ES-I3 (cell line): Measurements from ENCODE around the gene ERCC6L2.

Source experiments
- H3K36me3 ChIP-seq: 2 replicates; pipeline ENCODE4 v1.6.1; 2013; ENCODE audit warnings: mild to moderate bottlenecking, low read length, control low read depth, moderate library complexity; ENCODE audit not compliant: insufficient read depth
- H3K4me1 ChIP-seq: 2 replicates; pipeline ENCODE4 v1.6.1; 2013; ENCODE audit warnings: mild to moderate bottlenecking, control low read depth, low read length; ENCODE audit not compliant: insufficient read depth
- H3K9ac ChIP-seq: 2 replicates; pipeline ENCODE4 v1.6.1; 2013; ENCODE audit warnings: low read depth, mild to moderate bottlenecking, low read length, moderate library complexity
- H3K9me3 ChIP-seq: 2 replicates; pipeline ENCODE4 v1.6.1; 2013; ENCODE audit warnings: mild to moderate bottlenecking, low read length, moderate library complexity; ENCODE audit not compliant: control insufficient read depth, insufficient read depth

ERCC6L2 gene

DNA sequence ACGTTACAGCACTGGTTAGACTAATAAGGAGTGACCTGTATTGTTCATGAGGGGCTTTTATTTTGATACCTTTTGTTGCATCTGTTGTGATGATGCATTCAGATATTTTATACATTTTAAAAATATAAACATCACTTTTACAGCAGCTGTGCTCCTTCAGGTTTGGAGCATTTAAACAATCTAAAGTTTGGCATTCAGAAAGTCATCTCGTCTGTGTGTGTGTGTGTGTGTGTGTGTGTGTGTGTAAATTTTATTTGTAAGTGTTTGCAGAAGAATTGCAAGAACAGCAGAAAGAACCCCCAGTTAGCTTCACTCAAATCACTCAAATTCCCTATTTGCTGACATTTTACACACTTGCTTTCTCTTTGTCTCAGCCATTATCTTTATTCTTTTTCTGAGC lies 87.4 kb downstream of the ERCC6L2 start:
- Histone ChIP-seq H3K36me3 (no peaks in the 10 kb centered on the region), H3K9me3 (0 out of 2 replicates have a peak, but pooled peaks cover 4% of the 10 kb centered on the region), H3K4me1 (no peaks in the 10 kb centered on the region), H3K9ac (no peak overlapping the region)

DNA sequence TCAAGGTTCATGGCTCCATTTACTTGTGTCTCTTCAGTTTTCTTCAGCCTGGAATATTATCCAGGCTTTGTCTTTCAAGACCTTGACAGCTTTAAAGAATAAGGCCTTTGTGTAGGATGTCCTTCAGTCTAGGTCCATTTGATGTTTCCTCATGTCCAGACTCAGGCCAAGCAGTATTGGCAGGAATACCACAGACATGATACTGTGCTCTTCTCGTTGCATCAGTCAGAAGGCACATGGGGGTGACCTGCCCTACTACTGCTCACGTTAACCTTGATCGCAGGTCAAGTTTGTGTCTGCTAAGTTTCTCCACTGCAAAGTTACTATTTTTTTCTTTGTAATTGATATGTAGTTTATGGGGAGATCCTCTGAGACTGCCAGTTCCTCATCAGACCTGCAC lies 88.2 kb downstream of the ERCC6L2 start:
- no peak overlapping the region for H3K9ac ChIP-seq
- H3K36me3 ChIP-seq, result no peaks in the 10 kb centered on the region
- no peaks in the 10 kb centered on the region for H3K4me1 ChIP-seq
- H3K9me3 ChIP-seq, result 0 out of 2 replicates have a peak, but pooled peaks cover 4% of the 10 kb centered on the region

DNA sequence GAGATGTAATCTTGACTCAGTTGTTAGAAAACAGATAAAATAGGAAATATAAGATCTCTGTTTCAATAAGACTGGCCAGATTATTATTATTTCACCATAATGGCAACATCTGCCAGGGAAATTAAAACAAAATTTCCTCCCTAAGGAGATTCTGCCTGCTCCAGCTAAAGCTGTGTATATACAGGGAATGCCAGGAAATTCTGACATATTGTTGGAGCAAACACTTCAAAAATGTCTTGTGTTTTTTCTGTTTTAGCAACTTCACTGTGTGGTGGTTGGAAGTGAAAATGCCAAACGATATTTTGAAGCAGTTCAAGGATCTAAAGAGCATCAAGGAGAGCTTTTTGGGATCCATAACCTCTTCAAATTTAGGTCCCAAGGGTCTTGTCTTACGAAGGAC lies 90.8 kb downstream of the ERCC6L2 start:
- no peaks in the 10 kb centered on the region for H3K9me3 ChIP-seq
- H3K4me1 ChIP-seq, result no peaks in the 10 kb centered on the region; the same call in 1 of the 2 replicates
- H3K9ac ChIP-seq, result no peak overlapping the region
- no peaks in the 10 kb centered on the region for H3K36me3 ChIP-seq

DNA sequence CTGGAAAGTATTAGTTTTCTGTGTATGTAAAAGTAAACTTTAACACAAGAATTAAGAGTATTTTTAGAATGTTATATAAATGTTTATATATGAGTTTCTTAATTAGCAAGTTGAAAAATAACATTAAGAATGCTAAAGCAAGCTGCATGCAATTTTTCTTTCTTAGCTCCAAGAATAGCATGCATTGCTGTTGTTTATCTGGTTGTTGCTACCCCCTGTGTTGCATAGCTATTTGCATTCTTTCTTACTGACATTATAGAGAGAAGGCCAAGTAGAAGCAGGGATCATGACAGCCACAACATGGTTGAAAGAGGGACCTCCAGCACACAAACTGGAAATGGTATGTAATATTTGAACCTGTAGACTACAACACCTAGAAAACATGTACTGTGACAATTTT lies 94.8 kb downstream of the ERCC6L2 start:
- H3K4me1 ChIP-seq, result no peaks in the 10 kb centered on the region; the same call in 1 of the 2 replicates
- H3K9me3 ChIP-seq, result no peaks in the 10 kb centered on the region
- H3K9ac ChIP-seq, result no peak overlapping the region
- no peaks in the 10 kb centered on the region; the same call in 1 of the 2 replicates for H3K36me3 ChIP-seq

DNA sequence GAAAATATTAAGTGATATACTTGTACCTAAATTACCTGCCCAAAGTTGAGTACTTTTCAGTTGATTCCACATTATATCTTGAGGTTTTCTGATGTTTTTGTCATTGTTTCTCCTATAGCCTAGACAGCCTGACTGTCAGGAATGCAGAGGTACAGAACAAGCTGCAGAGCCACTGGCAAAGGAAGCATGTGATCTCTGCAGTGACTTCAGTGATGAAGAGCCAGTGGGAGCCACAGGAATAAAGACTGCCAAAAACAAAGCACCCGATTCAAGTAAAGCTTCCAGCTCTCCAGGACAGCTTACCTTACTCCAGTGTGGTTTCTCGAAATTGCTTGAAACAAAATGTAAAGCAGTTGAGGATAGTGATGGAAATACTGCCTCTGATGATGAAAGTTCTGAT lies 96.3 kb downstream of the ERCC6L2 start:
- H3K9ac ChIP-seq, result no peak overlapping the region
- no peaks in the 10 kb centered on the region for H3K9me3 ChIP-seq
- no peaks in the 10 kb centered on the region; the same call in 1 of the 2 replicates for H3K4me1 ChIP-seq
- no peaks in the 10 kb centered on the region; the same call in 1 of the 2 replicates for H3K36me3 ChIP-seq

DNA sequence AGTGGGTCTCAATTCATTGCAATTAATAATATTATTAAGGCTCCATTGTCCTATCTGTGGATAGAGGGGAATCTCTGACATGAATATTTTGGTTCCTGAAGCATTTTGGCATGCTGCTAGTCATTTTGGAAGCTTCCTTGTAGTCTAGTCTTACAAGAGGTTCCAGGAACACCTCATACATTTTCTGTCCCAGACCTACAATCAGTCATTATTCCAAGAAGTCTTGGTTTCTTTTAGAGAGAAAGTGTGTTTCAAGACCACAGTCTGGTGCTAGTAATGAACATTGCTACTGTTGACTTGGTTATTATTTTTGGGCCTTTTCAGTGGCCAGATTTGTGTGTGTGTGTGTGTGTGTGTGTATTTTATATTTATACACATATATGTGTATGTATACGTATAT lies 98.9 kb downstream of the ERCC6L2 start:
- H3K9me3 ChIP-seq, result no peaks in the 10 kb centered on the region
- no peak overlapping the region for H3K9ac ChIP-seq
- H3K36me3 ChIP-seq, result peaks cover 1% of the 10 kb centered on the region; the same call in 1 of the 2 replicates
- H3K4me1 ChIP-seq, result no peaks in the 10 kb centered on the region; the same call in 1 of the 2 replicates

DNA sequence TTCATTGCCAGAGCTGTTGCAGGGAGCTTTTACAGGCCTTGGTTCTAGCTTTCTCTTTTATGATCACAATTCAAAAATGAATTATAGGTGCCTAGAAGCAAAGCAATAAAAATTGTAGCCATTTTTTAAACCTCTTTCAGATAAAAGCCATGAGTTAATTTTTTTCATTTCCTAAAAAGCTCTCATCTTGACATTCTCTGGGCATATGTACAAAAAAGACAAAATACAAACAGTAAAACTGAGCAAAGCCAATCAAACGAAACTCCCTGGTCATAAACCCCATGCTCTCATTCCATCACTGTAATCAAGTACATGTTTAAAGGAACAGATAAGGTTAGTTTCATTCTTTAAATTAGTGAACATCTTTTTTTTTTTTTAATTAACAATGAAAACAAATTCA lies 101.9 kb downstream of the ERCC6L2 start:
- H3K36me3 ChIP-seq, result 0 out of 2 replicates have a peak, but pooled peaks cover 3% of the 10 kb centered on the region
- H3K9me3 ChIP-seq, result no peaks in the 10 kb centered on the region
- H3K9ac ChIP-seq, result no peak overlapping the region

DNA sequence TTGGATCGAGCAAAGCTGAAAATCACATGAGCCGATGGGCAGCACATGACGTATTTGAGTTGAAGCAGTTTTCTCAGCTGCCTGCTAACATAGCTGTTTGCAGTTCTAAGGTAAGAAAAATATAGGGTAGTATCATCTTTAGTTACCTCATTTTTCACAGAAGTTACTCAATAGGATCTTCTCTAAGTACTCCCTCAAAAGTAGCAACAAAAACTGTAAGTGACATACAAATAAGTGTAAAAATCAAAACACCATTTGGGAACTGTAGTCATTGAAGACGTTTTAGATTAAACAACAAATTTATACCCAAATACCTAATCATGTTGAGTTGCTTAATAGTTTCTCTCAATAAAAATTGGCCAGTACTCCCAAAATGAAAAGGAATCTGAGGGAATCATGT lies 102.6 kb downstream of the ERCC6L2 start:
- Histone ChIP-seq H3K9ac (no peak overlapping the region), H3K4me1 (no peaks in the 10 kb centered on the region), H3K9me3 (no peaks in the 10 kb centered on the region), H3K36me3 (0 out of 2 replicates have a peak, but pooled peaks cover 3% of the 10 kb centered on the region)

More for the DNA sequence above, 101.9 kb downstream of the ERCC6L2 start:
- H3K4me1 ChIP-seq, result no peaks in the 10 kb centered on the region

DNA sequence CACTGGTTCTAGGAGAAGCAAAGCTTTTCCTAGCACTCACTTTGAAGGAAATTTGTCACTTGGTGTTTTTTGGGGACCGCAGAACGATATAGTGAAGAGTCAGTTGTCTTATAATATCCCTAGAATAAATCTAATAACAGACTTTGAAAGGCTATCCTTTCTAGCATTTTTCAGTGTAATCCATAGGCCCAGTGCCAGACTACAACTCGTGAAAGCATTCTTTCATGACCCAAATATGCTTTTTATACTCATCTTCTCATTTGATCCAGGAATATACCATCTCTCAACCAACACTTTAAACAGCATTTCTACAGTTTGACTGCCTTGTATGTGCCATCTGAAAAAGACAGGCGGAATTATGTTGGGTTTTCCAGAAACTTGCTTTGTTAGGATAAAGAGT lies 104.0 kb downstream of the ERCC6L2 start:
- H3K9ac ChIP-seq, result no peak overlapping the region
- 0 out of 2 replicates have a peak, but pooled peaks cover 3% of the 10 kb centered on the region for H3K36me3 ChIP-seq
- no peaks in the 10 kb centered on the region for H3K9me3 ChIP-seq
- no peaks in the 10 kb centered on the region for H3K4me1 ChIP-seq

DNA sequence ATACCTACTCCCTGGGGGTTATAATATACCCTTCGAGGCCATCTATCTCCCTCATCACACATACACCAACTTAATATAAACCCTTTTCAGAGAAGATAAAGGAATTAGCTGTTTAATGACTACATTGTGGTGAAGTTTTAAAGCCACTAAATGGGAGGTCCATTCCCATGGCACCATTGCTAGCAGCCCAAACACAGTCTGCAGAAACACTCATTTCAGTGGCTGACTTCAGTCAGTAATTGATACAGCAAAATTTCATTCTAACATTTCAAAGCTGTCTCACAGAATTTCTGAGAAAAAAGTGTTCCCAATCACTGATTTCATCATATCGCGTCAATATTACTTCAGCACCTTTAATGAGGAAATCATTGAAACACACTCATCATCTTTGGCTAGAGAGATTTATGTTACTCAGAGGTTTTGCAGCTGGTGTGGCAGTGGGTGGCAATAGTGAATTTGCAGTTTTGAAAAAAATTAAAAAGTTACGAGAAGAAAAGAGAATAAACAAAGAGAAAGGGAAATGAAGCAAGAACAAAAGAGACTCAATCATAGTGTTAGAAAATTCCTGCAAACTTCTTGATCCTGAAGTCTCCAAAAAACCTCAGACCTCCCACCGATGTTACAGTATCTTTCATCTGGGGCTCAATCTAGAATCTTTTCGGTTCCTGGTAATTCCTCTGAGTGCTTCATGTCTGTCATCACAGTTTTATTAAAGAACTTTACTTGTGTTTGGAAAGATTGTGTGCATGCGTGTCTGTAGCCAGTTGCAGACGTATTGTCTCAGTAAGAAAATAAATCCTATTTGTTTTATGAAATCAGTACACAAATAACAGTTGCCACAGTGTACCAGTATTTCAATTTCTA lies 105.0 kb downstream of the ERCC6L2 start:
- Histone ChIP-seq H3K4me1 (no peaks in the 10 kb centered on the region), H3K9ac (no peak overlapping the region), H3K9me3 (no peaks in the 10 kb centered on the region), H3K36me3 (peaks cover 3% of the 10 kb centered on the region; the same call in 1 of the 2 replicates)

DNA sequence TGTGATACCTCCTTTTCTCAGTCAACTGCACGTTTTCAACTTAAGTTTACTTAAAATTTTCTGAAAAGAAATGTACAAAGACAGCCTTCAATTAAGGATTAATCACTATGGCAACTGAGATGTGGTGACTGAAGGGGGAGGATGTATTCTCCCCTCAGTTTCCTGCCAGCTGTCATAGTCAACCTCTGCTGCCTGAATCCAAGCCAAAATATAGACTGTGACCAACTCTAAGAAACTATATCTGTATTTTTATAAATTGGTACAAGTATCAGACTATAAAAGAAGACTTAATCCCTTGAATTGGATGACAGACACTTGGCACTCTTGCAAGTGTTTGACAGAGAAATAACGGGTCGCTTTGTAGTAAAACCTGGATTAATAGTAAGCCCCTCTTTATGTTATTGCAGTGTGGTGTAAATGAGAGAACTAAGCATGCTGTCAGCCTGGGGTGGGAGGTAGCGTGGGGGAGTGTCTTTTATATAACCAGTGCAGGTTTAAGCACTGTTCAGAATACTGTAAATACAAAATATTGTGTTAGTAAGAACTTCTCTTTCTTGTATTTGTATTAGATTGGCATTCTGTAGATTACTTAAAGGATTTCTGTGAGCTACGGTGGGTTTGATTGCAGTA lies 106.4 kb downstream of the ERCC6L2 start:
- Histone ChIP-seq H3K9me3 (no peaks in the 10 kb centered on the region), H3K4me1 (no peaks in the 10 kb centered on the region), H3K9ac (no peak overlapping the region), H3K36me3 (peaks cover 6% of the 10 kb centered on the region; the same call in 1 of the 2 replicates)

DNA sequence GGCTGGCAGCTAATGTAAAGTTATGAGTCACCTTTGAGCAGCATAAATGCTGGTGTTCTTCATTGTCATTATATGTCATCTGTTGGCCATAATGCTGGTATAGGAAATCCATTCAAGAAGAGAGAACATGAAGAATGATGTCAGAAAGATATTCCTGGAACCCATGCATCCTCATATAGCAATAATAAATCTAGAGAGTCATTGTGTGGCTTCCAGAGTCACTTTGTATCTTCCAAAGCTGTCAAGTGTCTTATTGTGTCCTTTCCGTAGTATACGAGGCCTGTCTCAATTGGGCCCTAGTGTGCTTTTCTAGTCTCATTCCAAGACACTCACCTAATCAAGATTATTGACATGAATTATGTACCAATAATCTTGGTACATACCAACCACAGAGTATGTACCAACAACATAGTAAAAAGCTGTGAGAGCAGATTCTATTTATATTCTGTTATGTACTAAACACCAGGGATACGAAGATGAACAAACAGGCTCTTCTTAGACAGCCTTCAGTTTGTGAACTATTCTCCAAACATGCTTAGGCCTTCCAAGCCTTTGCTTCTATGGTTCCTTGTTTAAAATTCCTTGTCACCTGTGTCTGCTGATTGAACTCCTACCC lies 110.1 kb downstream of the ERCC6L2 start:
- peaks cover 6% of the 10 kb centered on the region for H3K36me3 ChIP-seq
- H3K9me3 ChIP-seq, result no peaks in the 10 kb centered on the region; the same call in 1 of the 2 replicates
- H3K4me1 ChIP-seq, result no peaks in the 10 kb centered on the region
- no peak overlapping the region for H3K9ac ChIP-seq

DNA sequence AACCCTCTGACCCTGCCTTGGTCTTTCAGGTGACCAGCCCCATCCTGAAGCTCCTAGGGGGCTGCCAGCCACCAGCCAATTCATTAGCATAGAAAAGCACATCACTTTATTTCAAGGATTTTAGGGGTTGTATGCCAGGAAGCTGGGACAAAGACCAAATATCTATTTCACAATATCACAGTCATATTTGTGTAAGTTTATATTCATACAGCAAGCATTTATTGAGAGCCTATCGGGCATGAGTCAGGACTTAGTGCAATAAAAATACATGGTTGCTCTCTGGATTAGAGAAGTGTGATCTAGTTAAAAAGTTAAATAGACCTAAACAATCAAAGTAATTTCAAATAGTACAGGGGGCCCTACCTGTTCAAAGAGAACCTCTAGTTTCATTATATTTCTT lies 113.8 kb downstream of the ERCC6L2 start:
- H3K4me1 ChIP-seq, result no peaks in the 10 kb centered on the region
- no peak overlapping the region for H3K9ac ChIP-seq
- H3K36me3 ChIP-seq, result peaks cover 6% of the 10 kb centered on the region
- H3K9me3 ChIP-seq, result no peaks in the 10 kb centered on the region; the same call in 1 of the 2 replicates

DNA sequence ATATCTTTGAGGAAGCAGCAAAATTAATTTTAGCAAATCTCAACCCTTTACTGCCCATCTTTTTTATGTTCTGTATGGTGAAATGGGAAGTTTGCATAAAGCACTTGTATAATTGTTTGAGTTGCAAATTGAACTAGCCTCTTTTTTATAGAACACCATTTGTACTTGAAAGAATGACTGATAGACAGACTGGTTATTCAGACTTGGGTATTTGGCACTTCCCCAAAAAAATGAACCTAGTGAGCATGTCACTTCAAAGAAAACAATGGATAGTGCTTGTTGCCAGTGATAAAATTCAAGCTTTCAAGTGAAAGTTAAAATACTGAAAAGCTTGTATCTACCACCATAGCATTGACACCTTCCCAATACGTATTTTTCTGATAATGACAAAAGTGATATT lies 115.8 kb downstream of the ERCC6L2 start:
- no peaks in the 10 kb centered on the region for H3K4me1 ChIP-seq

More for the DNA sequence above, 115.8 kb downstream of the ERCC6L2 start:
- Histone ChIP-seq H3K36me3 (peaks cover 3% of the 10 kb centered on the region; the same call in 1 of the 2 replicates), H3K9me3 (no peaks in the 10 kb centered on the region; the same call in 1 of the 2 replicates), H3K9ac (no peak overlapping the region)
